K562 (cell line): ENCODE measurements around the gene CNPY3. TPM values are rescaled to one million over a fixed set of nuclear protein-coding genes. Genes with fewer than 3 reads are reported as not detected.

ENCODE experiments used
- CBX2 ChIP-seq: fragments of 200-600 bp; sonication (generic); IDR thresholded peaks from one replicate; pipeline ENCODE4 v1.6.1; 2012; ENCODE audit warnings: mild to moderate bottlenecking, low read length, inconsistent platforms; ENCODE audit not compliant: insufficient read depth, poor library complexity, severe bottlenecking
- CXXC5 ChIP-seq: fragments of 250-450 bp; sonication (Bioruptor Pico); IDR thresholded peaks from 2 replicates; pipeline ENCODE4 v1.8.0; 2022; ENCODE audit warnings: inconsistent platforms, mild to moderate bottlenecking, moderate library complexity
- ESRRB ChIP-seq: fragments of 250-450 bp; sonication (Bioruptor Pico); IDR thresholded peaks from 2 replicates; pipeline ENCODE4 v1.5.0; 2020; ENCODE audit warnings: mild to moderate bottlenecking, moderate library complexity, borderline replicate concordance
- HNRNPH1 ChIP-seq: fragments of 200-400 bp; formaldehyde crosslinking; optimal IDR thresholded peaks from 2 replicates; pipeline ENCODE3; 2017; ENCODE audit warnings: low read depth, mild to moderate bottlenecking, low read length, moderate library complexity
- KDM2B ChIP-seq: fragments of 250-450 bp; sonication (Bioruptor Pico); IDR thresholded peaks from 2 replicates; pipeline ENCODE4 v1.8.0; 2021; ENCODE audit warnings: mild to moderate bottlenecking, moderate library complexity
- PHF21A ChIP-seq: fragments of 450-650 bp; IDR thresholded peaks from 2 replicates; pipeline ENCODE4 v1.6.1; 2017; ENCODE audit warnings: low read depth, borderline replicate concordance
- SRSF3 ChIP-seq: fragments of 200-400 bp; formaldehyde crosslinking; IDR thresholded peaks from 2 replicates; pipeline ENCODE4 v1.6.1; 2016; ENCODE audit warnings: mild to moderate bottlenecking, low read length, moderate library complexity; ENCODE audit not compliant: insufficient read depth
- TAF1 ChIP-seq: IDR thresholded peaks from 2 replicates; pipeline ENCODE4 v1.6.1; 2011; ENCODE audit warnings: mild to moderate bottlenecking, low read length, moderate library complexity; ENCODE audit not compliant: insufficient read depth, control insufficient read depth, severe bottlenecking; ENCODE audit errors: extremely low read depth
- polyA plus RNA-seq, 8 experiments: library from polyadenylated mRNA; depleted of rRNA in 4 of 8; stranded (reverse) in 5 of 8; unstranded in 3 of 8; fragments of >200 nt; fragmentation: Nextera tagmentation in 2 of 8; fragmentation: Illumina TruSeq in 1 of 8; extraction: Ambion mirVana in 2 of 8; extraction: Trizol in 1 of 8; gene quantifications; 2 replicates each; pipeline versions ENCODE4 v1.2.1 to v1.2.3, GENCODE V29; 2011 to 2014; ENCODE audit warnings: inconsistent platforms in 1 of 8, missing spikeins in 1 of 8
- total RNA-seq, 7 experiments: library from RNA; depleted of rRNA in 6 of 7; stranded (reverse); fragments of >200 nt in 6 of 7; fragmentation: Illumina TruSeq in 2 of 7; extraction: Trizol in 2 of 7; gene quantifications; 2 replicates each; pipeline versions ENCODE4 v1.2.1 to v1.2.3, GENCODE V29; 2011 to 2021; ENCODE audit warnings: low replicate concordance in 1 of 7
- TF ChIP-seq, protein P1 (sequence below): fragments of 450-650 bp; IDR thresholded peaks from 2 replicates; pipeline ENCODE4 v1.6.1; 2017; ENCODE audit warnings: antibody characterized with exemption, mild to moderate bottlenecking
- TF ChIP-seq, protein P2 (sequence below): fragments of 250-450 bp; sonication (Bioruptor Pico); IDR thresholded peaks from 2 replicates; pipeline ENCODE4 v1.4.0; 2020
- TF ChIP-seq, protein P3 (sequence below), 2 experiments: fragments of 450-650 bp in 1 of 2; sonication (generic) in 1 of 2; formaldehyde crosslinking in 1 of 2; IDR thresholded peaks in 1 of 2; conservative IDR thresholded peaks in 1 of 2; 2 replicates each; pipeline versions ENCODE4 v1.6.1 to v1.8.1; 2016 to 2023; ENCODE audit warnings: mild to moderate bottlenecking in 2 of 2, moderate library complexity in 2 of 2, inconsistent platforms in 1 of 2, missing genetic modification reagents in 1 of 2
- TF ChIP-seq, protein P4 (sequence below): fragments of 250-450 bp; sonication (Bioruptor Pico); IDR thresholded peaks from 2 replicates; pipeline ENCODE4 v1.5.0; 2022; ENCODE audit warnings: mild to moderate bottlenecking

CNPY3 gene
- total and polyA plus RNA-seq, 9 of the 15 experiments (the other 6 are each of a cell fraction or from before 2014, with no cell fraction given) = 2.4 to 37.4 (median 21.2) TPM

DNA sequence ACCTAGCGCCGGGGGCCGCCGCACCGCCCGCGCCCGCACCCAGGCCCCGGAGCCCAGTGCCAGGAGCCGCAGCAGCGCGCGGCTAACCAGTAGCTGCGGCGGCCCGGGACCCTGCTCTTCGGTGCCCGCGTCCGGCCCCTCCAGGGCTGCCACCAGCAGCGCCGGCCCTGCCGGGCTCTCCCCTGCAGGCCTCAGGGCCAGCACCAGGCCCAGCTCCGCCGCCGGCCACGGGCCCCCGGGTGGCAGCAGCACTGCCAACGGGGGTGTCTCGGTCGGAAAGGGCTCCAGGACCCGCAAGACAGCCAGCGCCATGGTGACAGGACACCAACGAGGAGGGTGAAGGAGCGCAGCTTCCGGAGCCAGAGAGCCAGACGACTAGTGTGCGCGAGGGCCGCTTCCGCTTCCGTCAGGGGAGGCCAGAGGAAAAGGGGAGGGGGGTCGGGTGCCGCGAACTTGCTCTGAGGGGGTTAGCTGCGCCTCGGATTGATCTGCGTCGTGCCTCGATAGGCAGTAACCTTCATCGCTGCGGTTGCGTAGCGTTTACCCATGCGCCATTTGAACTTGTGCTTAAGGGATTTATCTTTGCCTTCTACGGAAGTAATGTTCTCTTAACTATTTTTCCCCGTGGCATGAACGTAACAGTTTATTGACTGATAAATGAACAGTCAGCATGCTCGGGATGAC is 49.7 kb downstream of the CNPY3 start, which contains the start of gene PEX6 (continued):
- TF ChIP-seq, protein P1, sequence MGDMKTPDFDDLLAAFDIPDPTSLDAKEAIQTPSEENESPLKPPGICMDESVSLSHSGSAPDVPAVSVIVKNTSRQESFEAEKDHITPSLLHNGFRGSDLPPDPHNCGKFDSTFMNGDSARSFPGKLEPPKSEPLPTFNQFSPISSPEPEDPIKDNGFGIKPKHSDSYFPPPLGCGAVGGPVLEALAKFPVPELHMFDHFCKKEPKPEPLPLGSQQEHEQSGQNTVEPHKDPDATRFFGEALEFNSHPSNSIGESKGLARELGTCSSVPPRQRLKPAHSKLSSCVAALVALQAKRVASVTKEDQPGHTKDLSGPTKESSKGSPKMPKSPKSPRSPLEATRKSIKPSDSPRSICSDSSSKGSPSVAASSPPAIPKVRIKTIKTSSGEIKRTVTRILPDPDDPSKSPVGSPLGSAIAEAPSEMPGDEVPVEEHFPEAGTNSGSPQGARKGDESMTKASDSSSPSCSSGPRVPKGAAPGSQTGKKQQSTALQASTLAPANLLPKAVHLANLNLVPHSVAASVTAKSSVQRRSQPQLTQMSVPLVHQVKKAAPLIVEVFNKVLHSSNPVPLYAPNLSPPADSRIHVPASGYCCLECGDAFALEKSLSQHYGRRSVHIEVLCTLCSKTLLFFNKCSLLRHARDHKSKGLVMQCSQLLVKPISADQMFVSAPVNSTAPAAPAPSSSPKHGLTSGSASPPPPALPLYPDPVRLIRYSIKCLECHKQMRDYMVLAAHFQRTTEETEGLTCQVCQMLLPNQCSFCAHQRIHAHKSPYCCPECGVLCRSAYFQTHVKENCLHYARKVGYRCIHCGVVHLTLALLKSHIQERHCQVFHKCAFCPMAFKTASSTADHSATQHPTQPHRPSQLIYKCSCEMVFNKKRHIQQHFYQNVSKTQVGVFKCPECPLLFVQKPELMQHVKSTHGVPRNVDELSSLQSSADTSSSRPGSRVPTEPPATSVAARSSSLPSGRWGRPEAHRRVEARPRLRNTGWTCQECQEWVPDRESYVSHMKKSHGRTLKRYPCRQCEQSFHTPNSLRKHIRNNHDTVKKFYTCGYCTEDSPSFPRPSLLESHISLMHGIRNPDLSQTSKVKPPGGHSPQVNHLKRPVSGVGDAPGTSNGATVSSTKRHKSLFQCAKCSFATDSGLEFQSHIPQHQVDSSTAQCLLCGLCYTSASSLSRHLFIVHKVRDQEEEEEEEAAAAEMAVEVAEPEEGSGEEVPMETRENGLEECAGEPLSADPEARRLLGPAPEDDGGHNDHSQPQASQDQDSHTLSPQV = peak; percentile 71
- TF ChIP-seq HNRNPH1 = no peak
- TF ChIP-seq, protein P2, sequence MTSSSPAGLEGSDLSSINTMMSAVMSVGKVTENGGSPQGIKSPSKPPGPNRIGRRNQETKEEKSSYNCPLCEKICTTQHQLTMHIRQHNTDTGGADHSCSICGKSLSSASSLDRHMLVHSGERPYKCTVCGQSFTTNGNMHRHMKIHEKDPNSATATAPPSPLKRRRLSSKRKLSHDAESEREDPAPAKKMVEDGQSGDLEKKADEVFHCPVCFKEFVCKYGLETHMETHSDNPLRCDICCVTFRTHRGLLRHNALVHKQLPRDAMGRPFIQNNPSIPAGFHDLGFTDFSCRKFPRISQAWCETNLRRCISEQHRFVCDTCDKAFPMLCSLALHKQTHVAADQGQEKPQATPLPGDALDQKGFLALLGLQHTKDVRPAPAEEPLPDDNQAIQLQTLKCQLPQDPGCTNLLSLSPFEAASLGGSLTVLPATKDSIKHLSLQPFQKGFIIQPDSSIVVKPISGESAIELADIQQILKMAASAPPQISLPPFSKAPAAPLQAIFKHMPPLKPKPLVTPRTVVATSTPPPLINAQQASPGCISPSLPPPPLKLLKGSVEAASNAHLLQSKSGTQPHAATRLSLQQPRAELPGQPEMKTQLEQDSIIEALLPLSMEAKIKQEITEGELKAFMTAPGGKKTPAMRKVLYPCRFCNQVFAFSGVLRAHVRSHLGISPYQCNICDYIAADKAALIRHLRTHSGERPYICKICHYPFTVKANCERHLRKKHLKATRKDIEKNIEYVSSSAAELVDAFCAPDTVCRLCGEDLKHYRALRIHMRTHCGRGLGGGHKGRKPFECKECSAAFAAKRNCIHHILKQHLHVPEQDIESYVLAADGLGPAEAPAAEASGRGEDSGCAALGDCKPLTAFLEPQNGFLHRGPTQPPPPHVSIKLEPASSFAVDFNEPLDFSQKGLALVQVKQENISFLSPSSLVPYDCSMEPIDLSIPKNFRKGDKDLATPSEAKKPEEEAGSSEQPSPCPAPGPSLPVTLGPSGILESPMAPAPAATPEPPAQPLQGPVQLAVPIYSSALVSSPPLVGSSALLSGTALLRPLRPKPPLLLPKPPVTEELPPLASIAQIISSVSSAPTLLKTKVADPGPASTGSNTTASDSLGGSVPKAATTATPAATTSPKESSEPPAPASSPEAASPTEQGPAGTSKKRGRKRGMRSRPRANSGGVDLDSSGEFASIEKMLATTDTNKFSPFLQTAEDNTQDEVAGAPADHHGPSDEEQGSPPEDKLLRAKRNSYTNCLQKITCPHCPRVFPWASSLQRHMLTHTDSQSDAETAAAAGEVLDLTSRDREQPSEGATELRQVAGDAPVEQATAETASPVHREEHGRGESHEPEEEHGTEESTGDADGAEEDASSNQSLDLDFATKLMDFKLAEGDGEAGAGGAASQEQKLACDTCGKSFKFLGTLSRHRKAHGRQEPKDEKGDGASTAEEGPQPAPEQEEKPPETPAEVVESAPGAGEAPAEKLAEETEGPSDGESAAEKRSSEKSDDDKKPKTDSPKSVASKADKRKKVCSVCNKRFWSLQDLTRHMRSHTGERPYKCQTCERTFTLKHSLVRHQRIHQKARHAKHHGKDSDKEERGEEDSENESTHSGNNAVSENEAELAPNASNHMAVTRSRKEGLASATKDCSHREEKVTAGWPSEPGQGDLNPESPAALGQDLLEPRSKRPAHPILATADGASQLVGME (CRISPR knock-in tag) = peak; percentile 70; the same call in 1 of the 2 replicates
- 0 out of 2 replicates have a peak, but pooled peaks have one; percentile 9 for TF ChIP-seq ESRRB
- TF ChIP-seq, protein P3, sequence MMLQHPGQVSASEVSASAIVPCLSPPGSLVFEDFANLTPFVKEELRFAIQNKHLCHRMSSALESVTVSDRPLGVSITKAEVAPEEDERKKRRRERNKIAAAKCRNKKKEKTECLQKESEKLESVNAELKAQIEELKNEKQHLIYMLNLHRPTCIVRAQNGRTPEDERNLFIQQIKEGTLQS (IDR thresholded peaks at IDR 0.05) = no peak
- TF ChIP-seq, protein P3 (CRISPR knock-in tag; conservative IDR thresholded peaks at IDR 0.05) = no peak
- peak; percentile 85 for TF ChIP-seq CXXC5
- peak; percentile 93 for TF ChIP-seq TAF1
- 0 out of 2 replicates have a peak, but pooled peaks have one; percentile 23 for TF ChIP-seq SRSF3
- TF ChIP-seq PHF21A = no peak
- no peak for TF ChIP-seq CBX2
- TF ChIP-seq KDM2B (CRISPR knock-in tag) = 0 out of 2 replicates have a peak, but pooled peaks have one; percentile 27
- TF ChIP-seq, protein P4, sequence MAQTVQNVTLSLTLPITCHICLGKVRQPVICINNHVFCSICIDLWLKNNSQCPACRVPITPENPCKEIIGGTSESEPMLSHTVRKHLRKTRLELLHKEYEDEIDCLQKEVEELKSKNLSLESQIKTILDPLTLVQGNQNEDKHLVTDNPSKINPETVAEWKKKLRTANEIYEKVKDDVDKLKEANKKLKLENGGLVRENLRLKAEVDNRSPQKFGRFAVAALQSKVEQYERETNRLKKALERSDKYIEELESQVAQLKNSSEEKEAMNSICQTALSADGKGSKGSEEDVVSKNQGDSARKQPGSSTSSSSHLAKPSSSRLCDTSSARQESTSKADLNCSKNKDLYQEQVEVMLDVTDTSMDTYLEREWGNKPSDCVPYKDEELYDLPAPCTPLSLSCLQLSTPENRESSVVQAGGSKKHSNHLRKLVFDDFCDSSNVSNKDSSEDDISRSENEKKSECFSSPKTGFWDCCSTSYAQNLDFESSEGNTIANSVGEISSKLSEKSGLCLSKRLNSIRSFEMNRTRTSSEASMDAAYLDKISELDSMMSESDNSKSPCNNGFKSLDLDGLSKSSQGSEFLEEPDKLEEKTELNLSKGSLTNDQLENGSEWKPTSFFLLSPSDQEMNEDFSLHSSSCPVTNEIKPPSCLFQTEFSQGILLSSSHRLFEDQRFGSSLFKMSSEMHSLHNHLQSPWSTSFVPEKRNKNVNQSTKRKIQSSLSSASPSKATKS (CRISPR knock-in tag) = no peak
